GM12892 (cell line): ENCODE data around the gene SYNPO. TPM values are rescaled to one million over a fixed set of nuclear protein-coding genes. Genes with fewer than 3 reads are reported as not detected.

Experiments used
- DNase-seq: peaks from one replicate; pipeline ENCODE4 v3.0.0; 2011; ENCODE audit not compliant: insufficient read length
- FAIRE-seq: peaks from 2 replicates; lab custom pipeline; 2011; peaks lifted over from hg19 to GRCh38; lab: Jason Lieb, UNC
- POLR2A ChIP-seq: IDR thresholded peaks from 2 replicates; pipeline ENCODE4 v1.6.1; 2011; ENCODE audit warnings: low read depth, low read length, control low read depth
- POLR2AphosphoS5 ChIP-seq: IDR thresholded peaks from 2 replicates; pipeline ENCODE4 v1.6.1; 2011; ENCODE audit warnings: low read depth, low read length, control low read depth
- TAF1 ChIP-seq: IDR thresholded peaks from 2 replicates; pipeline ENCODE4 v1.6.1; 2011; ENCODE audit warnings: low read depth, mild to moderate bottlenecking, control low read depth, low read length, borderline replicate concordance
- polyA plus RNA-seq: library from polyadenylated mRNA; unstranded; fragments of >200 nt; gene quantifications from one replicate; pipeline ENCODE4 v1.2.1, GENCODE V29; 2012; ENCODE audit warnings: missing spikeins, inconsistent platforms; ENCODE audit not compliant: missing spikeins

SYNPO gene
- polyA plus RNA-seq, result 18.8 TPM

- no peak for DNase-seq
- FAIRE-seq, result no peak
- TF ChIP-seq POLR2A, result no peak
- no peak for TF ChIP-seq POLR2AphosphoS5
- TF ChIP-seq TAF1, result no peak
These were observed at the start of gene SYNPO for GRCh38 chr5:150640311-150641005. Gene SYNPO, plus strand, starts transcription at chr5:150640660. Its CDS starts 7,616 bp downstream, at chr5:150648276.

- TF ChIP-seq POLR2A (no peak), TAF1 (no peak), POLR2AphosphoS5 (no peak)
- DNase-seq (no peak), FAIRE-seq (no peak)
These were observed 49.3 kb upstream of the SYNPO start for GRCh38 chr5:150590979-150591695.

- DNase-seq (no peak), FAIRE-seq (no peak)
- TF ChIP-seq TAF1, result no peak
- no peak for TF ChIP-seq POLR2A
- no peak for TF ChIP-seq POLR2AphosphoS5
These were observed 46.9 kb upstream of the SYNPO start for GRCh38 chr5:150593593-150593992.

GRCh38 chr5:150593996-150594395, 46.5 kb upstream of the SYNPO start:
- no peak for DNase-seq
- TF ChIP-seq POLR2AphosphoS5 (no peak), POLR2A (no peak), TAF1 (no peak)
- FAIRE-seq, result no peak

GRCh38 chr5:150595466-150596031, 44.9 kb upstream of the SYNPO start:
- DNase-seq (no peak), FAIRE-seq (no peak)
- TF ChIP-seq TAF1 (no peak), POLR2A (no peak), POLR2AphosphoS5 (no peak)

- DNase-seq, result no peak
- FAIRE-seq, result no peak
- TF ChIP-seq TAF1 (no peak), POLR2AphosphoS5 (no peak), POLR2A (no peak)
These were observed 44.1 kb upstream of the SYNPO start for GRCh38 chr5:150596313-150596712.

GRCh38 chr5:150596826-150597225, 43.6 kb upstream of the SYNPO start:
- DNase-seq (no peak), FAIRE-seq (no peak)
- TF ChIP-seq TAF1 (no peak), POLR2A (no peak), POLR2AphosphoS5 (no peak)

GRCh38 chr5:150598006-150598405, 42.5 kb upstream of the SYNPO start:
- DNase-seq (no peak), FAIRE-seq (no peak)
- TF ChIP-seq POLR2AphosphoS5 (no peak), POLR2A (no peak), TAF1 (no peak)

- DNase-seq (no peak), FAIRE-seq (no peak)
- TF ChIP-seq POLR2A (no peak), TAF1 (no peak), POLR2AphosphoS5 (no peak)
These were observed 41.6 kb upstream of the SYNPO start for GRCh38 chr5:150598821-150599273.

- no peak for TF ChIP-seq TAF1
- FAIRE-seq, result no peak
- no peak for DNase-seq
These were observed 41.2 kb upstream of the SYNPO start for GRCh38 chr5:150599281-150599680.

- DNase-seq (no peak), FAIRE-seq (no peak)
- TF ChIP-seq TAF1, result no peak
- no peak for TF ChIP-seq POLR2AphosphoS5
- no peak for TF ChIP-seq POLR2A
These were observed 40.4 kb upstream of the SYNPO start for GRCh38 chr5:150599917-150600511.
